Measurements from ENCODE around the gene BAX. TPM values are rescaled to one million over a fixed set of nuclear protein-coding genes. Genes with fewer than 3 reads are reported as not detected.
"Not testable (repeated sequence)": the region's sequence is repeated elsewhere in the genome, so short reads cannot be mapped to it uniquely, and the experiment has no call there.

The BAX gene
- total RNA-seq, 4 donors from 2014 or later: 16.5 to 84.5 (median 39.5) TPM

GRCh38 chr19:48925240-48925843, 29.3 kb upstream of the BAX start:
- no peak for TF ChIP-seq CTCF (IDR thresholded peaks at IDR 0.05)
- no peak for TF ChIP-seq POLR2A (IDR thresholded peaks at IDR 0.05)
- no peak overlapping the region for H3K4me3 ChIP-seq
- H3K27ac ChIP-seq: no peak overlapping the region
- H3K4me1 ChIP-seq: no peaks in the 10 kb centered on the region
- no peaks in the 10 kb centered on the region for H3K36me3 ChIP-seq
- H3K27me3 ChIP-seq: no peaks in the 10 kb centered on the region
- no peak for DNase-seq
- intact Hi-C loops (cut with DNase I; ENCODE audit: low total_unique reads): no loop called here
- no peaks in the 10 kb centered on the region for H3K9me3 ChIP-seq

GRCh38 chr19:48925890-48926289, 28.8 kb upstream of the BAX start:
- H3K27me3 ChIP-seq; H3K4me1 ChIP-seq; H3K9me3 ChIP-seq; H3K27ac ChIP-seq; H3K4me3 ChIP-seq; H3K36me3 ChIP-seq; DNase-seq; intact Hi-C loops (cut with DNase I; ENCODE audit: low total_unique reads): not testable (repeated sequence)

DNA sequence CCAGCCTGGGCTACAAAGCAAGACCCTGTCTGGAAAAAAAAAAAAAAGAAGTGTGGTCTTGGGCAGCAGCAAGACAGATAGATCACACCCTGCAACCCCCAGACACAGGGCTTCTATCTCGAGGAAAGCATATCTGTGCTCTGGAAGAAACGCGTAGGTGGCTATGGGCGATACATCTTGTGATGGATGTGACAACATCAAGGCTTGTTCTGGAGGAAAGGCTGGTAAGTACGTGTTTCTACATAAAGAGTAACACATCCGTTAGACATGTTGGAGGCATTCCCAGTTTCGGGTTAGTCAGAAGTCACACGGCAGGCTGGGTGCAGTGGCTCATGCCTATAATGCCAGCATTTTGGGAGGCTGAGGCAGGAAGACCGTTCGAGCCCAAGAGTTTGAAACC, 27.8 kb upstream of the BAX start:
- intact Hi-C loops (cut with DNase I; ENCODE audit: low total_unique reads): no loop called here
- Histone ChIP-seq H3K4me3 (no peak overlapping the region), H3K27ac (no peak overlapping the region), H3K9me3 (no peaks in the 10 kb centered on the region), H3K4me1 (no peaks in the 10 kb centered on the region), H3K27me3 (no peaks in the 10 kb centered on the region), H3K36me3 (no peaks in the 10 kb centered on the region)
- no peak for TF ChIP-seq POLR2A (IDR thresholded peaks at IDR 0.05)
- TF ChIP-seq CTCF (IDR thresholded peaks at IDR 0.05): no peak
- peak; percentile 37 to 69 for DNase-seq

- H3K4me1 ChIP-seq; H3K9me3 ChIP-seq; H3K27ac ChIP-seq; H3K27me3 ChIP-seq; H3K36me3 ChIP-seq; H3K4me3 ChIP-seq; intact Hi-C loops (cut with DNase I; ENCODE audit: low total_unique reads); DNase-seq: not testable (repeated sequence)
Observed at GRCh38 chr19:48927692-48928091, 27.0 kb upstream of the BAX start.

- DNase-seq: no peak
- TF ChIP-seq POLR2A (IDR thresholded peaks at IDR 0.05): no peak
- no peak for TF ChIP-seq CTCF (IDR thresholded peaks at IDR 0.05)
- intact Hi-C loops (cut with DNase I; ENCODE audit: low total_unique reads): no loop called here
- H3K4me3 ChIP-seq: no peak overlapping the region
- no peak overlapping the region for H3K27ac ChIP-seq
- no peaks in the 10 kb centered on the region for H3K9me3 ChIP-seq
- no peaks in the 10 kb centered on the region for H3K4me1 ChIP-seq
- no peaks in the 10 kb centered on the region for H3K27me3 ChIP-seq
- no peaks in the 10 kb centered on the region for H3K36me3 ChIP-seq
Observed at GRCh38 chr19:48928164-48929025, 26.3 kb upstream of the BAX start.

DNA sequence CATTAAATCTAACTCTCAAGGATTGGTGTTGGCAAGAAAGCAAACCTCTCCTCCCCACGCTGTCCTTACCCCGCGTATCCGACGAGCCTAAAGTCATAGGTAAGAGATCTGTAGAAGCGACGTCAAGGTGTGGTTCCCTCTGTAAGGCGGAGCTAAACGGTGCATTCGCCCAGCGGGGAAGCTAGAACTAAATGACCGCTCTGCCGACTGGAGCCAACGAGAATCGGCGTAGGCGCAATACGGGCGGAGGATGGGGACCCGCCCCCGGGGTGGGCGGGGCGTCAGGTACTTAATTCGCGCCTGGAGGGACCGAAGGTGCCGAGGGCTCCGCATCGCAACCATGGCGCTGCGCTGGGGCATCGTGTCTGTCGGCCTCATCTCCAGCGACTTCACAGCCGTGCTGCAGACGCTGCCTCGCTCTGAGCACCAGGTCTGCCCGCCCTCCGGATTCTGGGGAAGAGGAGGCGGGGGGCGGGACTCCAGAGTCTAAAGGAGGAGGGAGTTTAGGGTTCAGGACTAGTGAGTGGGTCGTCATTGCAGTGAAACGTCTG, 21.2 kb upstream of the BAX start, which contains the start of gene DHDH:
TSS of gene DHDH (plus strand) at position 318 of the 551 bp plus-strand sequence. CDS start at position 341, 23 bp downstream.
- intact Hi-C loops (cut with DNase I; ENCODE audit: low total_unique reads): no loop called here

More for the DNA sequence above, 21.2 kb upstream of the BAX start, which contains the start of gene DHDH:
- Histone ChIP-seq H3K36me3 (no peaks in the 10 kb centered on the region), H3K4me3 (peak within 1 kb of the TSS; percentile 26 to 34), H3K27ac (no peak within 1 kb of the TSS), H3K27me3 (no peaks in the 10 kb centered on the region), H3K9me3 (no peaks in the 10 kb centered on the region), H3K4me1 (no peaks in the 10 kb centered on the region)
- peak; percentile 64 to 71 for DNase-seq
- TF ChIP-seq POLR2A (IDR thresholded peaks at IDR 0.05) (peak in 1 of 2 donors; percentile 33), CTCF (IDR thresholded peaks at IDR 0.05) (no peak)
